Endodermal cell (in vitro differentiated cells): Measurements from ENCODE around the gene BCL2. TPM values are rescaled to one million over a fixed set of nuclear protein-coding genes. Genes with fewer than 3 reads are reported as not detected.

Experiments
- DNase-seq: peaks from one replicate; pipeline ENCODE4 v3.0.0-alpha.2; 2017
- H3K27ac ChIP-seq: 2 replicates; pipeline ENCODE4 v1.5.1; 2013; ENCODE audit warnings: mild to moderate bottlenecking, low read depth, low read length, moderate library complexity
- H3K27me3 ChIP-seq: 2 replicates; pipeline ENCODE4 v1.6.1; 2013; ENCODE audit warnings: mild to moderate bottlenecking, low read length, moderate library complexity; ENCODE audit not compliant: insufficient read depth, control insufficient read depth, poor library complexity, severe bottlenecking
- H3K36me3 ChIP-seq: 2 replicates; pipeline ENCODE4 v1.7.0; 2013; ENCODE audit warnings: mild to moderate bottlenecking, low read length, moderate library complexity; ENCODE audit not compliant: control insufficient read depth, insufficient read depth
- H3K4me1 ChIP-seq: one replicate; pipeline ENCODE4 v1.7.0; 2013; ENCODE audit warnings: low read length; ENCODE audit not compliant: control insufficient read depth, insufficient read depth
- H3K4me3 ChIP-seq: 2 replicates; pipeline ENCODE4 v1.5.1; 2013; ENCODE audit warnings: mild to moderate bottlenecking, low read length, moderate library complexity
- H3K9ac ChIP-seq: 2 replicates; pipeline ENCODE4 v1.6.1; 2013; ENCODE audit warnings: mild to moderate bottlenecking, low read length, moderate library complexity; ENCODE audit not compliant: poor library complexity, severe bottlenecking; ENCODE audit errors: extremely low read depth
- H3K9me3 ChIP-seq: 2 replicates; pipeline ENCODE4 v1.6.1; 2013; ENCODE audit warnings: mild to moderate bottlenecking, low read length, moderate library complexity; ENCODE audit not compliant: control insufficient read depth
- H3K27ac Mint-ChIP-seq: 2 replicates; pipeline ENCODE4 v1.8.0; 2020; ENCODE audit warnings: mixed read lengths
- H3K27me3 Mint-ChIP-seq: 2 replicates; pipeline ENCODE4 v1.8.0; 2021; ENCODE audit warnings: mild to moderate bottlenecking, mixed read lengths; ENCODE audit not compliant: insufficient read depth
- H3K36me3 Mint-ChIP-seq: 2 replicates; pipeline ENCODE4 v1.8.0; 2020; ENCODE audit warnings: low read depth, mixed read lengths
- H3K4me1 Mint-ChIP-seq: 2 replicates; pipeline ENCODE4 v1.8.0; 2020; ENCODE audit warnings: mixed read lengths
- H3K4me3 Mint-ChIP-seq: 2 replicates; pipeline ENCODE4 v1.8.0; 2020; ENCODE audit warnings: mild to moderate bottlenecking, moderate library complexity, mixed read lengths
- H3K9me3 Mint-ChIP-seq: 2 replicates; pipeline ENCODE4 v1.8.0; 2020; ENCODE audit warnings: mild to moderate bottlenecking, mixed read lengths
- CTCF ChIP-seq: fragments of 200-600 bp; sonication (generic); conservative IDR thresholded peaks from 2 replicates; pipeline ENCODE4 v1.5.0; 2021; ENCODE audit warnings: antibody characterized with exemption, mild to moderate bottlenecking
- WGBS, 2 experiments: methylation state at CpG; one replicate each; pipeline versions ENCODE4 v1.1.5 to v1.1.7; 2013; ENCODE audit warnings: missing lambda C conversion rate in 2 of 2, mixed read lengths in 1 of 2; ENCODE audit not compliant: insufficient coverage in 1 of 2, insufficient read length in 1 of 2; 5-methylcytosine and 5-hydroxymethylcytosine counted together
- total RNA-seq, 2 donors: library from RNA; stranded (reverse); fragmentation: NEBNext Ultra II Directional in 1 of 2; extraction: Animal tissue kit (Norgen Biotek cat#: 25700) in 1 of 2; gene quantifications; 2 replicates in 1 of 2; 3 replicates in 1 of 2; pipeline ENCODE4 v1.2.1, GENCODE V29; 2021

BCL2 gene
- total RNA-seq, 2 donors from 2014 or later, result 1.4 to 2.3 TPM

DNA sequence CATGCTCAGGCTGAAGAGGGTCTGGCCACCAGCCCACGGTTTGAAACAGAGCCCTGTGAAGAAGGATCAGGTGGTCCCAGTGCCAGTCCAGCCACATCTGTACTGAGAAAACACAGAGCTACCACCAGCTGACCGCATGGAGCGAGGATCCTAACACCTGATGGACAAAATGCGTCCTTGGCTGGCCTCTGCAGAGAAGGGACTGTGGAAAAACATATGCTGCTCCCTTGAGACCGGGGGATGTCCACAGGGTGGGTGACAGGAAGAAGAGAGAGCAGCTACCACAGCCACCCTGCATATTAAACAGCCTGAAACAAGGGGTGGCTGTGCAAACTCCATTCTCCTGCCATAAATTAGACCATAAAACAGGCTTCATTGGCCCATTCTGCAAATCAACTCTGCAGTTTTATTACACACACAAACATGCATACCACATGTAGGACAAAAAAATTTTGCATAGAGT lies 137.2 kb downstream of the BCL2 start:
- no peaks in the 10 kb centered on the region for H3K27me3 Mint-ChIP-seq
- H3K27ac Mint-ChIP-seq, result no peak overlapping the region
- H3K4me1 Mint-ChIP-seq, result peaks cover 11% of the 10 kb centered on the region
- H3K27me3 ChIP-seq, result no peaks in the 10 kb centered on the region
- H3K4me3 ChIP-seq, result no peak overlapping the region
- no peak overlapping the region for H3K4me3 Mint-ChIP-seq
- DNase-seq, result no peak
- TF ChIP-seq CTCF, result no peak
- H3K9ac ChIP-seq, result no peak overlapping the region
- no peak overlapping the region for H3K27ac ChIP-seq
- WGBS, 2 experiments, result 91 to 92% methylated on average over 4 to 5 of the region's 5 CpGs
- no peaks in the 10 kb centered on the region for H3K9me3 Mint-ChIP-seq
- no peaks in the 10 kb centered on the region for H3K36me3 ChIP-seq
- no peaks in the 10 kb centered on the region for H3K36me3 Mint-ChIP-seq
- no peaks in the 10 kb centered on the region for H3K9me3 ChIP-seq
- no peaks in the 10 kb centered on the region for H3K4me1 ChIP-seq

GRCh38 chr18:63181706-63182309 lies 137.8 kb downstream of the BCL2 start:
- Histone ChIP-seq H3K27me3 (no peaks in the 10 kb centered on the region), H3K9me3 (no peaks in the 10 kb centered on the region), H3K9ac (no peak overlapping the region), H3K27ac (no peak overlapping the region), H3K4me3 (no peak overlapping the region), H3K4me1 (no peaks in the 10 kb centered on the region), H3K36me3 (no peaks in the 10 kb centered on the region)
- H3K4me3 Mint-ChIP-seq, result no peak overlapping the region
- no peak for TF ChIP-seq CTCF
- WGBS, 2 experiments, result 90 to 98% methylated on average over 5 of the region's 5 CpGs
- no peak overlapping the region for H3K27ac Mint-ChIP-seq
- H3K4me1 Mint-ChIP-seq, result peaks cover 11% of the 10 kb centered on the region
- no peak for DNase-seq
- H3K27me3 Mint-ChIP-seq, result no peaks in the 10 kb centered on the region
- no peaks in the 10 kb centered on the region for H3K36me3 Mint-ChIP-seq
- no peaks in the 10 kb centered on the region for H3K9me3 Mint-ChIP-seq

GRCh38 chr18:63180971-63181376 lies 138.6 kb downstream of the BCL2 start:
- WGBS, 2 experiments, result 88 to 89% methylated on average over 5 of the region's 5 CpGs
- Mint-ChIP-seq H3K9me3 (no peaks in the 10 kb centered on the region), H3K4me1 (peaks cover 11% of the 10 kb centered on the region)

More at GRCh38 chr18:63180971-63181376, 138.6 kb downstream of the BCL2 start:
- Histone ChIP-seq H3K27me3 (no peaks in the 10 kb centered on the region), H3K9ac (no peak overlapping the region), H3K27ac (peak overlapping the region; percentile 75), H3K36me3 (no peaks in the 10 kb centered on the region), H3K9me3 (no peaks in the 10 kb centered on the region), H3K4me3 (no peak overlapping the region), H3K4me1 (no peaks in the 10 kb centered on the region)
- Mint-ChIP-seq H3K27me3 (no peaks in the 10 kb centered on the region), H3K36me3 (no peaks in the 10 kb centered on the region), H3K27ac (no peak overlapping the region), H3K4me3 (no peak overlapping the region)
- no peak for DNase-seq
- TF ChIP-seq CTCF, result no peak
